ENCODE measurements around the gene TSHZ1.

TSHZ1 gene

GRCh38 chr18:75227535-75228296, 17.1 kb downstream of the TSHZ1 start:
- no peak for DNase-seq (ENCODE audit: low spot score)
- TF ChIP-seq CTCF (IDR thresholded peaks at IDR 0.05; ENCODE audit: extremely low read depth, missing control alignments): no peak

GRCh38 chr18:75228967-75229366, 18.4 kb downstream of the TSHZ1 start:
- no peak for TF ChIP-seq CTCF (IDR thresholded peaks at IDR 0.05; ENCODE audit: extremely low read depth, missing control alignments)
- no peak for DNase-seq (ENCODE audit: low spot score)

- TF ChIP-seq CTCF (IDR thresholded peaks at IDR 0.05; ENCODE audit: extremely low read depth, missing control alignments): no peak
- no peak for DNase-seq (ENCODE audit: low spot score)
Observed at GRCh38 chr18:75229437-75229836, 18.8 kb downstream of the TSHZ1 start.

GRCh38 chr18:75230163-75231052, 19.8 kb downstream of the TSHZ1 start:
- no peak for DNase-seq (ENCODE audit: low spot score)
- TF ChIP-seq CTCF (IDR thresholded peaks at IDR 0.05; ENCODE audit: extremely low read depth, missing control alignments): no peak

GRCh38 chr18:75231053-75231406, 20.4 kb downstream of the TSHZ1 start:
- no peak for DNase-seq (ENCODE audit: low spot score)

GRCh38 chr18:75234901-75235300, 24.3 kb downstream of the TSHZ1 start:
- DNase-seq (ENCODE audit: low spot score): no peak
- no peak for TF ChIP-seq CTCF (IDR thresholded peaks at IDR 0.05; ENCODE audit: extremely low read depth, missing control alignments)

More at GRCh38 chr18:75231053-75231406, 20.4 kb downstream of the TSHZ1 start:
- TF ChIP-seq CTCF (IDR thresholded peaks at IDR 0.05; ENCODE audit: extremely low read depth, missing control alignments): no peak

- no peak for TF ChIP-seq CTCF (IDR thresholded peaks at IDR 0.05; ENCODE audit: extremely low read depth, missing control alignments)
- DNase-seq (ENCODE audit: low spot score): no peak
Observed at GRCh38 chr18:75235896-75236295, 25.3 kb downstream of the TSHZ1 start.
